Stimulated activated CD4-positive, alpha-beta T cell treated with anti-CD3 and anti-CD28 coated beads, Interleukin-4, amount 100 ng/mL, for 1 hour (primary cell): ENCODE measurements around the gene SNX9.

Experiments
- DNase-seq: peaks from one replicate; pipeline ENCODE4 v3.0.0-alpha.2; 2020

The SNX9 gene

GRCh38 chr6:157861184-157861583 is 38.1 kb downstream of the SNX9 start:
- no peak for DNase-seq

- no peak for DNase-seq
Observed at GRCh38 chr6:157861814-157862213, 38.8 kb downstream of the SNX9 start.

DNA sequence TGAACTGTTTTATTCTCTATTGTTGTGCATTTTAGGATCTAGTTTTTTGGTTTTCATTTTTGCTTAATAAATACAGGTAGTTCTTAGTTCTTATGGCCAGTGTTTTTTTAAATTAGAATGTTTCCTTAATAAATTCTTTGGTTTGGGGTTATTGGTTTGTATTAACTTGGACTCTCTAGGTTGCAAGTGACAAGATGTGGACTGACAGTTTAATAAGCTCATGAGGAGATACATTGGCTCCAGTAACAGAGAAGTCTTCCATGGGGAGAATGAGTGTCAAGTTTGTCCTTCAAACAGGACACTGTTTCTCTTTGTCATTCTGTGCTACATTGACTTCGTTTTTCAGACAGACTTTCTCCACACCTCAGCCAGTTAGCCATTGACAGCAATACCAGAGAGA is 39.7 kb downstream of the SNX9 start:
- no peak for DNase-seq

GRCh38 chr6:157864185-157864761 is 41.2 kb downstream of the SNX9 start:
- no peak for DNase-seq

- DNase-seq: no peak
Observed at GRCh38 chr6:157865249-157865648, 42.2 kb downstream of the SNX9 start.

- DNase-seq: no peak
Observed at GRCh38 chr6:157867155-157867559, 44.1 kb downstream of the SNX9 start.

GRCh38 chr6:157867981-157868380 is 44.9 kb downstream of the SNX9 start:
- DNase-seq: no peak

GRCh38 chr6:157868835-157869234 is 45.8 kb downstream of the SNX9 start:
- no peak for DNase-seq

- no peak for DNase-seq
Observed at GRCh38 chr6:157869673-157870302, 46.7 kb downstream of the SNX9 start.

DNA sequence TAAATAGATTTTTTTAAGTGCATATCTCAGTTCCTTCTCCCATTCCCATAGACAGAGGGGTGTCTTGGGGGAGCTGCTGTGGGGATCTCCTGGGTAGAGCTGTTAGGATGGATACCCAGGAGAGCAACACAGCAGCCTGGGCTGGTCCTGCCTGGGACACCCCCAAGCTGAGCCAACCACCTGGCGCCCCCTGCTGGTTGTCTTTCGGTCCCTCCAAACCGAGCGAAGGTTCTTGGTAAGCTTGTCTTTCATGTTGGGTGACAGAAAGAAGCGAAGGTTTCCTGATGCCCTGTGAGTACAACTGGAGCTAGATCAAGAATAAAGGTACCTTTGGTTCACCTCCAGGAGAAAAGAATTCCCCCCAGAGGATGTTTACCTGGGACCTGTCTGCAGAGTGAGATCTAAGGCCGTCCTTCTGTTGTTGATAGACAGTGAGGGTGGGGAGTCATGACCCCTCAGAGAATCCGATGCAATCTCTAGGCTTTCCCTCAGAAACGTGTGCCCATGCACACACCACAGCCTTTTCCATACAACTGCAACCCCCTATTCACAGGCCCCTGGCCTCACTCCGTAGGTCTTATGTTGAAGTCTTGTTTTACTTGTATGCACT is 50.8 kb downstream of the SNX9 start:
- DNase-seq: peak; percentile 87

DNA sequence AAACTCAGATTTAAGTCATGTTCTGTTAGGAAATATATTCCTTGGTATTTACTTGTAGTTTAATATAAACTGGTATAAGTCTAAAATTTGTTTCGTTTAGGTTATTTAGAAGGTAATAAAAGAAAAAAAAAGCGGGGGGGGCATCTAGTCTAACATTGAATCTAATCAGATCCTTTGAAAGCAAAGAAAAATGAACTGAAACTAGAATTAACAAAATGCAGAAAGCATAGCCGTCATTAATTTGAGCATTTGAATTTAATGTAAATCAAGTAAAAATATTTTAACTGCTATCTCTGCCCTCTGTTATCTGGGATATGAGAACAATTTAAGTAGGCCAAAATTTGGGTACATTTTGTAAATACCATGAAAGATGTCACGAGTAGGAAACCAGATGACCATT is 54.1 kb downstream of the SNX9 start:
- DNase-seq: no peak

DNA sequence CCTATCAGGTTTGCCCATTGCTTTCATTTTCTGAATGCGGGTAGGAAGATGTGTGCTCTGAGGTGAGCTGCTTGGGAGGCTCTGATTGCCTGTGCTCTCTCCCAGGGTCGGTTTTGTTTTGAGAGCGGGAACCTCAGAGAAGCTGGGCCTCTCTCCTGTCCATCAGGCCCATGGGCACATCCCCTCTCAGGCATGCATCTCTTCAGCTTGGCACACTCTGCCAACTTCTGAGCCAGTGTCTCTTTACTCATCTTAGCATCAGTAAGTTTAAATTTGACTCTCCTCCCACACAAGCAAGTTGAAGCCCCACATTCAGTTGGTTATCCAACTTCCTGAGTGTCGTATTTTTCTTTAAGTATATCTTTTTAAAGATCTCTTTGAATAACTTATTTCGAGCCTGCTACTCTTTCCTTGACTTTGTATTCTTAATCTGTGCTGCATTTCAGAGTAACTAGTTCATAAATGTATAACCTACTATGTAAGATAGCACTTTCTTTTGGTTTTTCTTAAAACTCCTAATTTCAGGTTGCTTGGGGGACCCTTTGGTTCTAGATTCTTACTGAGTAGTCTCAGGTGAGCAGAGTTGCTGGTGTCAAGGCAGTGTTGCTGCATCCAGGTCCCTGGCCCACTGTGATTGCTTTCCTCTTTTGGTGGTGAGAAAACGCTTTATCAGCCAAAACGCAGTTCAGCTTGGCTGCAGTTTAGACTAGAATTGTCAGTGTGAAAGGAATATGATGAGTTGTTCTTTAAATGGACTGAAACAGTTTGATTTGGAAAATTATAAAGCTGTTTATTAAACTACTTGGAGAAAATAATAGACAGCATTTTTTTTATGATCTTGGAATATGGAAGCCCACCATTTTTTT is 54.8 kb downstream of the SNX9 start:
- DNase-seq: no peak

DNA sequence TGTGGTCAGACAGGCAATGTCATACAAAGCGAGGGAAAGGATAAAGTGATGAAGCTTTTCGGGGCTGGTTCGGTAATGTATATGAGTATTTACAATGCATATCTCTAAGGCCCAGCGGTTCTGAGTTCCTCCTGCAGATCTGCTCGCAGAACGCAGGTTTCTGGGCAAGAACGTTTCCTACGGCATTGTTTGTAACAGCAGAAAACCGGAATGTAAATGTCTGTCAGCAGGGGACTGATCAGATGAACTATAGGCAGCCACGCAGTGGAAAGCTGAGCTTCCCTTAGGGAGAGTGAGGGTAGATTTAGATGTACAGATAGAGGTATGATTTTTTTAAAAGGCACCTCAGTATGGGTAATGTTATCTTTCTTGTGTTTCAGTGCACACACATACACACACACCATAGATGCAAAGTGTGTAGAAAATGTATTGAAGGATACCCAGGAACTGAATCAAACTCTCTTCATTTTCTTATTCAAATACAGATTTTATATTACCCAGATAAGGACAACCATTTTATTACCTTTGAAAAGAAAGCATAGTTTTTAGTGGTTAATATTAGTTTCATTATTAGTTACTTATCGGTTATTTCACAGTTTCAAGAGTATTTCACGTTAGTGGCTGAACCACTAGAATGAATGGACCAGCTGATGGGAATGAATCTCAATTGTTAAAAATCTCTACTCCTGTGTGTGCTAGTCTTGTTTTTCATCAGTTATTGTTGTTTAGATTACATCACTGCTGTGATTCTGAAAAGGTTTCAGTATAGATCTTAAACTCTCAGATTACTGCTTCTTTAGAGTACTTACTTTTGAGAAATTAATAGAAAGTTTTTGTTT is 56.2 kb downstream of the SNX9 start:
- no peak for DNase-seq

GRCh38 chr6:157879873-157880254 is 56.8 kb downstream of the SNX9 start:
- no peak for DNase-seq

DNA sequence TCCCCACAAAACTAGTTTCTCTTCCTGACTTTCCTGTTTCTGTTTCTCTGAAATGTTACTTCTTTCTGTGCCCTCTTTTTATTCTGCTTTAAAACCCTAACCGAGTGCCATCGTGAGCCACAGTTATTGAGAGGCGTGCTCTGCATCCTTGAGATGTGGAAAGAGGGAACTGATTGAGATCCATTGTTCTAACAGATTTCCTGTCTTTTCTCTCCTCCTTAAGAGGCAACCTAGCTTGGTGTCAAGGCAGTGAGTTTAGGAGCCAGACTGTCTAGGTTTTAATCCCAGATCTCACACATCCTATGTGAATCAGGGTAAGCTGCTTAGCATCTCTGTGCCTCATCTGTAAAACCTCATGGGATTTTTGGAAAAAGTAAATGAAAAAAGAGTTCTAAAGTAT is 57.5 kb downstream of the SNX9 start:
- no peak for DNase-seq

DNA sequence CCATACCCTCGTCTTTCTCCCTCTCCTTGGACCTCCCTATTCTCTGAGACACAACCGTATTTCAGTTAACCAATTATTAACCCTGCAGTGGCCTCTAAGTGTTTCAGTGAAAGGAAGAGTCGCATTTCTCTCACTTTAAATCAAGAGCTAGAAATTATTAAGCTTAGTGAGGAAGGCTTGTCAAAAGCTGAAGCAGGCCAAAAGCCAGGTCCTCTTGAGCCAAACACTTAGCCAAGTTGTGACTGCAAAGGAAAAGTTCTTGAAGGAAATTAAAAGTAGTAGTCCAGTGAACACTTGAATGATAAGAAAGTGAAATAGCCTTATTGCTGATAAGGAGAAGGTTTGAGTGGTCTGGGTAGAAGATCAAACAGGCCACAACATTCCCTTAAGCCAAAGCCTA is 58.3 kb downstream of the SNX9 start:
- DNase-seq: no peak

DNA sequence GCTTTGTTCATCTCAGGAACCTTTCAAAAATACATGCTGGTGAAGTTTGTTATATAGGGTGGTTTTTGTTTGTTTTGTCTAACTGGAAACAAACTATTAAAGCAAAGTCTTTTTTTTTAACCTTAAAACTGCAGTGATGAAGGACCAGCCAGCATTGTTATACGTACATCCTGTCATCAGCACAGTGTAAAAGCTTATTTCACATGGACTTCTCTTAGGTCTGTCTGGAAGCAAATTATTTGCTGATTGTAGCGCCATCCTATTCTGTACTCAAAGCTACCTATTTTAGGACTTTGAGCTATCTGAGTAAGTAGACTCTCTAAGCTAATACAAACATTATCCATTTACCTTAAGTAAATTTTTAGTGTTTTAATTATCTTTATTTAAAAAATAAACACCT is 61.7 kb downstream of the SNX9 start:
- no peak for DNase-seq

DNA sequence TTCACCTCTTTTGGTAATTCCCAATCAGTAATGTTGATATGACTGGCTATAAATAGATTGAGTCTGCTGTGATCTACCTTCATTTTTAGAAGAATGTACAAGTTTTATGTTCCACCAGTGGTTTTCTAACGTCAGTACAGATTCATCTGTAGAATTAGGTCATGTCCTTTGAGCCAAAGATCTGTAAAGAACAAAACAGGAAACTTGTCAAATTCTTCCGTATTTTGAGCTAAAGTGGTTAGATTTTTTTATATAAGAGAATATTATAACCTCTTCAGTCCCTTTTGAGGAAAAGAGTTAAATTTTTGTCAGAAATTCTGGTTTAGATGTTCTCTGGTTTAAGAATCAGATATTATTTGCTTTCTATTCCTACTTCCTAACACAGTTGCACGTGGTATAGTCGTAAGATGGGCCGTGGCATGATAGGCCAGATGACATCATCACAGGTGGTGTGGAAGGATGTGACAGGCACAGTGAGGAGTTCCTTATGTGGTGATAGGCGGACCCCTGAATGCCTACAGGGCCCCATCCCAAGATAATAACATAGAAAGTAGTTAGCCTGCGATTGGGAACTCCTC is 62.3 kb downstream of the SNX9 start:
- peak; percentile 26 for DNase-seq

- no peak for DNase-seq
Observed at GRCh38 chr6:157885876-157886275, 62.8 kb downstream of the SNX9 start.

- no peak for DNase-seq
Observed at GRCh38 chr6:157887892-157888291, 64.8 kb downstream of the SNX9 start.

DNA sequence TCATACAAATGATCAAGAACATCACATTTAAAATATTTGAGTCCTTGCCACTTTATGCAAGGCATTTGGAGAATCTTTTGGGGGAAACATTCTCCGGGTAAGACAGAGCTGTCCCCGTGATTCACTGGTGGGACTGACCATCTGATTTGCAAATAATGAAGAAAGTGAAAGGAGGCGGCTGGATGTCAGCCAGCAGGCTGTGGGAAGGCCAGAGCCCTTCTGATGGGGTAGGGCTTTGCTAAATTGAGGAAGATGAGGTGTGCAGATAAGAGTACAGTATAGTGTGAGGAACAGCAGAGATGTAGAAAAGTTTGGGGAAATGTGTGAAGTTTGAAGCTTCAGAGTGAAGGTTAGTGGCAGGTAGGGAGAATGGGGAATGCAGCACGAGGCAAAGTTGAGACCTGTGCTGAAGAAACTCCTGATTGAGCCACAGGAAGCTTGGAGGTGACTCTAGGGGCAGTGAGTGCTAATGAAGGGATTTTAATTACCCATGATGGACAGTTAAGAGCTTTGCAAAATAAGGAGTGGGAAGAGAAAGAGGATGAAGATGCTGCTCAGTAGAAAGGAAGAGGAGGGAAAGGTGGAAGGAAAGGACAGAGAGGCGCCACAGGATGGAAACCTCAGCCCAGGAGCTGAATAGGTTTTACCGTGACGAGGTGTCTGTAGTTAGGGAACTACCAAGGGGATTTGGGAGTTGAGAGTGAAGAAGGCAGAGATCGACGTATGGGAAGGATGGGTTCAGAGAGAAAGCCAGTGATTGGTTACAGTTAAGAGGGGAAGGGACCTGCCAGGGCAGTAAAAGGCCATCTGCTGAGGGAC is 68.7 kb downstream of the SNX9 start:
- DNase-seq: no peak
